Activated T-cell treated with anti-CD3 and anti-CD28 coated beads, Interleukin-2, amount 50 U/mL, for 72 hours (primary cell): ENCODE results near the gene RHPN2. TPM values are rescaled to one million over a fixed set of nuclear protein-coding genes. Genes with fewer than 3 reads are reported as not detected.
"Not testable (repeated sequence)": the region's sequence is repeated elsewhere in the genome, so short reads cannot be mapped to it uniquely, and the experiment has no call there.

ENCODE experiments used
- ATAC-seq, 2 donors: fragments of 150-1000 bp; cut with Tn5 transposase; replicated peaks in 1 of 2; 2 replicates each; pipeline ENCODE4 v1.10.0; 2021; ENCODE audit warnings: moderate library complexity in 2 of 2, mild to moderate bottlenecking in 1 of 2
- DNase-seq, 2 donors: peaks; one replicate each; pipeline ENCODE4 v3.0.0; 2021 to 2022; ENCODE audit warnings: mixed read lengths in 1 of 2
- H3K27ac Mint-ChIP-seq: one replicate; pipeline ENCODE4 v1.8.0; 2022; ENCODE audit warnings: mild to moderate bottlenecking, moderate library complexity, mixed read lengths
- H3K27me3 Mint-ChIP-seq: one replicate; pipeline ENCODE4 v1.8.0; 2022; ENCODE audit warnings: low read depth, mixed read lengths
- H3K36me3 Mint-ChIP-seq, 2 donors: one replicate each; pipeline ENCODE4 v1.8.0; 2022; ENCODE audit warnings: mixed read lengths in 2 of 2, mild to moderate bottlenecking in 1 of 2; ENCODE audit not compliant: insufficient read depth in 2 of 2
- H3K4me1 Mint-ChIP-seq: one replicate; pipeline ENCODE4 v1.8.0; 2022; ENCODE audit warnings: low read depth, mixed read lengths
- H3K4me3 Mint-ChIP-seq, 2 donors: one replicate each; pipeline ENCODE4 v1.8.0; 2022; ENCODE audit warnings: mild to moderate bottlenecking in 2 of 2, mixed read lengths in 2 of 2, moderate library complexity in 2 of 2
- H3K9me3 Mint-ChIP-seq, 2 donors: one replicate each; pipeline ENCODE4 v1.8.0; 2022; ENCODE audit warnings: mixed read lengths in 2 of 2
- total RNA-seq, 2 donors: library from RNA; stranded (reverse); gene quantifications; one replicate each; pipeline ENCODE4 v1.2.3, GENCODE V29; 2022

The RHPN2 gene
- total RNA-seq, 2 donors from 2014 or later: 0.95 to 1.5 TPM

DNA sequence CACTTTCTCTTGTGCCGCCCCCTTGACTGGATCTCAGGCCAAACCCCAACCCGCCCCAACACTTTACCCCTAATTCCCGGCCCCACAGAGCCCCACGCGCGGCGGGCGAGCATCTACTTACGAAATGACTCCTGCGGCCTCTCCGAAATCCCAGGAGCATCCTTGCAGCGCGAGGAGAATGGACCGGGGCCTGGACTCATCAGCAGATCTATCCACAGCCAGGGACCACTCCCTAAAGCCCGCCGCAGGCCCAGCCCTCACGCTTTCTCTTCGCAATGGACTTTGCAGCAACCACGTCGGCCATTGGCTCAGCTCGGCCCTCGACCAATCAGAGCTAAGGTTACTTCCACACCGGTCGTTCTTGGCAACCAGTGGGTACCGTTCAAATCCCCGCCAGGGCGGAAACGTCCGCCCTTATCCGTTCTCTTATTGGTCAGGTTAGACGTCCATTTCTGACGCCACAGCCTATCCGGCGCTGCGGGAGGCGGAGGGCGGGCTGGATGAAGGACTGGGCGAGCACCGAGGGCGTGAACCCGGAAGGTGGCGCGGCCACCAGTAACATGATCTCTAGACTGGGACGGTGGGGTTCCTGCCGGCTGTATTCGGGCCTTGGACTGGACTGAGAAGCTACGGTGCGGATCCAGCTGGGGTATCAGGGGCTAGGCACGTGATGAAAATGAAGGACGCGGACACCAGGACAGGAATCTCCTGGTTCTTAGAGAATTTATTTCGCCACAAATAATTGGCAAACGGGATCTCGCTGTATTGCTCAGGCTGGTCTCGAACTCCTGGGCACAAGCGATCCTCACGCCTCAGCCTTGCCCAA lies 92.8 kb downstream of the RHPN2 start, which contains the start of the genes CEP89 and FAAP24:
Gene CEP89 (minus strand): TSS at position 244 of the 826 bp plus-strand sequence. CDS start 84 bp downstream, at position 160.
Gene FAAP24 (plus strand): TSS at position 528 of the 826 bp plus-strand sequence. CDS start 955 bp downstream, outside the sequence.
- H3K4me1 Mint-ChIP-seq: peaks cover 17% of the 10 kb centered on the region
- H3K36me3 Mint-ChIP-seq: peaks cover 8 to 13% of the 10 kb centered on the region in 2 donors
- H3K27me3 Mint-ChIP-seq: no peaks in the 10 kb centered on the region
- peak within 1 kb of the TSS; percentile 95 for H3K27ac Mint-ChIP-seq
- DNase-seq (peak; percentile 97 to 98), ATAC-seq (peak; percentile 98 to 99)
- H3K4me3 Mint-ChIP-seq: peak within 1 kb of the TSS; percentile 97 to 100
- no peaks in the 10 kb centered on the region for H3K9me3 Mint-ChIP-seq

DNA sequence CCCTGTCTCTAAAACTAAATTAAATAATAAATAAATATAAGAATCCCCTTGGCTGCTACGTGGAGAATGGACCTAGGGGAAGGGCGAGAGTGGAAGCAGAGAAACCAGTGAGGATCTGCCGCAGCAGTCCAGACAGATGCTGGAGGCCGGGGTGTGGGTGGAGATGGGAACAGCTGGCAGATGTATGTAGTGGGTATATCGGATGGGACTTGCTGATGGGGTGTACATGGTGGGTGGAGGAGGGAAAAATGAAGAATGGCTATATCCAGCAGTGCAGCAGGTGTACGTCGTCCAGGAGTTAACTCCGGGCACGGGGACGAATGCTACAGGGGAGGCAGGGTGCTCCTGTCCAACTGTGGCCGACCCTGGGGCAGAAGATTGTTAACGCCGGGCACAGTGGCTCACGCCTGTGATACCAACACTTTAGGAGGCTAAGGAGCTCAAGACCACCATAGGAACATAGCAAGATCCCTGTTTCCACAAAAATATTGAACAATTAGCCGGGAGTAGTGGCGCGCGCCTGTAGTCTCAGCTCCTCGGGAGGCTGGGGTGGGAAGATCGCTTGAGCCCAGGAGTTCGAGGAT lies 93.6 kb downstream of the RHPN2 start:
- Mint-ChIP-seq H3K27ac (no peak overlapping the region), H3K9me3 (no peaks in the 10 kb centered on the region), H3K27me3 (no peaks in the 10 kb centered on the region), H3K4me3 (peak overlapping the region; percentile 97 to 100), H3K4me1 (peaks cover 14% of the 10 kb centered on the region), H3K36me3 (peaks cover 8% of the 10 kb centered on the region in 2 donors)
- DNase-seq: no peak
- ATAC-seq: no peak

DNA sequence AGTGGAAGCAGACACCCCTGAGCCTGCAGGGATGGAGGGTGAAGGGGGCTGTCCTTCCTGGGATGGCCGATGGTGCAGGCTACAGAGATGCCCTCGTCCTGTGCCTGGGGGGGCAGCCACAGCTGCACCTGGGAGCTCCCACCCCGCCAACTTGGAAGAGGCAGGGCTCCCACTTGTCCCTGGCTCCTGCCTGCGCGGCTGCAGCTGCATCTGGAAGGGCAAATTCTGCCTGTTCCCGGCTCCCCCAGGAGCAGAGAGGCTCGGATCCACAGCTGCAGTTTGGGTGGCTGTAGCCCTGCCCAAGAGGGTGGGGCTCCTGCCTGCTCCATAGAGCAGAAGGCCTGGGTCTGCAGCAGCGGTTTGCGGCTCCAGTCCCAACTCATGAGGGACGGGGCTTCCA lies 95.1 kb downstream of the RHPN2 start:
- DNase-seq: no peak
- Mint-ChIP-seq H3K27ac (no peak overlapping the region), H3K36me3 (peaks cover 4% of the 10 kb centered on the region in 2 donors), H3K4me1 (peaks cover 9% of the 10 kb centered on the region), H3K9me3 (no peaks in the 10 kb centered on the region), H3K27me3 (no peaks in the 10 kb centered on the region), H3K4me3 (no peak overlapping the region)
- no peak for ATAC-seq

DNA sequence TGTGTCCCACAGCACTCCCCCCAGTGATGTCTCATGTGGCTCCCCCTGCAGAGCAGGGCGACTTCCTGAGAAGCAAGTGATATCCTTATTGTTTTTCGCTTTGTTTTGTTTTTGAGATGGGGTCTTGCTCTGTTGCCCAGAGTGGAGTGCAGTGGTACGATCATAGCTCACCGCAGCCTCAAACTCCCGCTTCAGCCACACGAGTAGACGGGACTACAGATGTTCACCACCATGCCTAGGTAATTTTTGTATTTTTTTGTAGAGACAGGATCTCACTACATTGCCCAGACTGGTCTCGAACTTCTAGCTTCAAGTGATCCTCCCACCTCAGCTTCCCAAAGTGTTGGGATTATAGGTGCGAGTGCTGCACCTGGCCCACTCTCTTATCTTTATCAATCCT lies 97.9 kb downstream of the RHPN2 start:
- Mint-ChIP-seq H3K9me3 (no peaks in the 10 kb centered on the region), H3K4me3 (no peak overlapping the region), H3K27ac (no peak overlapping the region), H3K36me3 (peaks cover 2 to 5% of the 10 kb centered on the region in 2 donors), H3K27me3 (no peaks in the 10 kb centered on the region), H3K4me1 (peaks cover 9% of the 10 kb centered on the region)
- no peak for DNase-seq
- ATAC-seq: no peak

DNA sequence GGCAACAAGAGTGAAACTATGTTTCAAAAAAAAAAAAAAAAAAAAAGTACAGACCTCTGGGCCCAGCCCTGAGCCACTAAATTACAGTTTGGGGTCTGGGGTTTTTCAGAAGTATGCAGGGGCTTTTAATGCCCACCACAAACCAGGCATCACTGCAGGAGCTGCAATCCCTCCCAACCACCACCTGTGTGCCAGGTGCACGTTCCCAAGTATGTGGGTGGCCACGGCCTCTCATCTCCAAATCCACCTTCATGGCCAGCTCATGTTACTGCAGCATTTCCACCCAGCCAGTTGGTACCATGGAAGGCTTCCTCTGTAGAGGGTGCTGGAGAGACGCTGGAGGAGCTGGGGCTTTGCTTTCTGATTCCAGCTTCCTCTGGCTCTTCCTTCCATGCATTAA lies 119.4 kb downstream of the RHPN2 start:
- H3K4me3 Mint-ChIP-seq: no peak overlapping the region
- H3K27ac Mint-ChIP-seq: no peak overlapping the region
- no peak for DNase-seq
- H3K4me1 Mint-ChIP-seq: no peaks in the 10 kb centered on the region
- H3K9me3 Mint-ChIP-seq: no peaks in the 10 kb centered on the region
- no peak for ATAC-seq
- no peaks in the 10 kb centered on the region for H3K27me3 Mint-ChIP-seq
- H3K36me3 Mint-ChIP-seq: peaks cover 13 to 31% of the 10 kb centered on the region in 2 donors

DNA sequence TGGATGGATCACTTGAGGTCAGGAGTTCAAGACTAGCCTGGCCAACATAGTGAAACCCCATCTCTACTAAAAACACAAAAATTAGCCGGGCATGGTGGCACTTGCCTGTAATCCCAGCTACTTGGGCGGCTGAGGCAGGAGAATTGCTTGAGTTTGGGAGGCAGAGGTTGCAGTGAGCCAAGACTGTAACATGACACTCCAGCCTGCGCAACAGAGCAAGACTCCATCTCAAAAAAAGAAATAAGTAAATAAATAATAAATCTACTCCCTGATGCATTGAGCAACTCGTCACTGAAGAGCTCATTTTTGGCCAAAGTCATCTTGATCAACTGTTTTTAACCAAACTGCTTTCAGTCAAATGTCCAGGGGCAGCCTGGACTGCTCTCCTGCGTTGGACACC lies 123.4 kb downstream of the RHPN2 start:
- not testable (repeated sequence) for ATAC-seq, H3K4me3 Mint-ChIP-seq, H3K9me3 Mint-ChIP-seq, H3K27me3 Mint-ChIP-seq, H3K27ac Mint-ChIP-seq, DNase-seq, H3K4me1 Mint-ChIP-seq
- peaks cover 5 to 13% of the 10 kb centered on the region in 2 donors for H3K36me3 Mint-ChIP-seq

DNA sequence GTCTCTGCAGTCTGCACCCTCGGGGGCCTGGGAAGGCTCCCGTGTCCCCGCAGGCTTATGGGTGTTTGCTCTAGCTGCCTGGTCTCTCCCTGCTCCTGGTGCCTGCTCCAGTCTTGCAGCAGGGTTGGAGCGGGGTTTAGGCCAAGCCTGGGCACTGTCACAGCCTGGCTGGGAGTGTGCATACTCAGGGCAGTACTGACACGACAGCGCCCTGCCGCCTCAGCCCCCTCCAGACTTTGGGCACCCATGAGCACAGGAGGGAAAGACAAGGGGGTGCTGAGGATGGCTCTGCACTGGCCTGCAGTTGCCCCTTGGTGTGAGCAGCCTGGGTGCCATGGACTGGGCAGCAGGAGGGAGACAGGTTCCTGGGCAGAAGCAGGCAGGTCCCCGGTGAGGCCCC lies 128.6 kb downstream of the RHPN2 start:
- H3K4me3 Mint-ChIP-seq: no peak overlapping the region
- no peak overlapping the region for H3K27ac Mint-ChIP-seq
- no peaks in the 10 kb centered on the region for H3K27me3 Mint-ChIP-seq
- ATAC-seq (no peak), DNase-seq (no peak)
- no peaks in the 10 kb centered on the region for H3K9me3 Mint-ChIP-seq
- peaks cover 2 to 4% of the 10 kb centered on the region in 2 donors for H3K36me3 Mint-ChIP-seq
- H3K4me1 Mint-ChIP-seq: no peaks in the 10 kb centered on the region

DNA sequence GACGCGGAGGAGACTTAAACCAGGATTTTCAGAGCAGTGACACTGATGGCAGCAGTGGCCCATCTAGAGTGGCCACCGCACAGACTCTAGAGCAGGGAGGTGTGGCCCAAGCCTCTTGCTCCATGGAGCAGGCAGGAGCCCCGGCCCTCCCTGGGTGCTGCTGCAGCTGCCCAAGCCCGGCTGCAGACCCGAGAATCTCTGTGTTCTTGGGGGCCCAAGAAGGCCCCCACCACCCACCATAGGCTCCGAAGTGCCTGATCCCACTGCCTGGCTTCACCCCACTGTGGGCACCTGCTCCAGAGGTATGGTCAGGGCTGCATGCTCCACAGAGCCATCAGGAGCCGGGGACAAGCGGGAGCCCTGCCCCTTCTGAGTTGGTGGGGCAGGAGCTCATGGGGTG lies 129.1 kb downstream of the RHPN2 start:
- Mint-ChIP-seq H3K4me3 (no peak overlapping the region), H3K27me3 (no peaks in the 10 kb centered on the region), H3K27ac (no peak overlapping the region), H3K4me1 (no peaks in the 10 kb centered on the region), H3K36me3 (peaks cover 3 to 6% of the 10 kb centered on the region in 2 donors), H3K9me3 (no peaks in the 10 kb centered on the region)
- DNase-seq: no peak
- ATAC-seq: no peak

DNA sequence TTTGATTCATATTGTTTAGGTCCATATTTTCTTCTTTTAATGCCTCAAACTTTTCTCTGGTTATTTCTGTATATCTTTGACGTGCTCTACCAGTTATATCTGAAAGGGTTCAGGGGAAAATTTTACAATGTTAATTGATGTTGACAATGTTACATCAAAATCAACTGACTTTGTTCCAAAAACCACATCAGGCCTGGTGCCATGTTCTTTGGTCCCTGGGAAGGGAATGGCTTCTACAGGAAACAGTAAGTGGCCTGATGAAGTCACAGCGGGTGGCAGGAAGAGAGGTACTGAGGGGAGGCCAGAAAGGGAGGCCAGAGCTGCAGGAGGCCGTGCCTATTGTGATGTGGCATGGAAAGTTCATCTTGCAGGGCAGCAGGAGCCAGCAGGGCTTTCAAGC lies 131.1 kb downstream of the RHPN2 start:
- Mint-ChIP-seq H3K4me1 (no peaks in the 10 kb centered on the region), H3K4me3 (no peak overlapping the region), H3K27me3 (no peaks in the 10 kb centered on the region), H3K36me3 (peaks cover 6 to 18% of the 10 kb centered on the region in 2 donors), H3K9me3 (peaks cover 2 to 3% of the 10 kb centered on the region in 2 donors), H3K27ac (no peak overlapping the region)
- DNase-seq (no peak), ATAC-seq (no peak)

DNA sequence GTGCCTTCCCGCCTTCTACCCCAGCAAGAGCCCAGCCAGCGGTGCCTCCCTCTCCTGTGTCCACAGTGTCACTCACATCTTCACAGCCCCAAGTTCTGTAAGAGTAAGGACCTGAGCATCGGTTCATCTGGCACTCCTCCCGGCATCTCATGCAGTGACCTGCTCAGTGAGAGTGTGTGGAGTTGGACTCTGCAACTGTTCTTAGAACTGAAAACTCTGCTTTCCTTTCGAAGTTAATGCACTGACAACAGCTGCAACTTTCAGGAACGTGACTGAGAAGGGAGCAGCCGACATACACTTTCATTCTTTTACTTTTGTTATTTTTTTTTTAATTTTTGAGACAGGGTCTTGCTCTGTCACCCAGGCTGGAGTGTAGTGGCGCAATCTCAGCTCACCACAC lies 134.1 kb downstream of the RHPN2 start:
- Mint-ChIP-seq H3K4me3 (no peak overlapping the region), H3K9me3 (peaks cover 3 to 4% of the 10 kb centered on the region in 2 donors), H3K36me3 (peaks cover 12 to 25% of the 10 kb centered on the region in 2 donors), H3K27me3 (no peaks in the 10 kb centered on the region), H3K27ac (no peak overlapping the region), H3K4me1 (no peaks in the 10 kb centered on the region)
- no peak for DNase-seq
- ATAC-seq: no peak

DNA sequence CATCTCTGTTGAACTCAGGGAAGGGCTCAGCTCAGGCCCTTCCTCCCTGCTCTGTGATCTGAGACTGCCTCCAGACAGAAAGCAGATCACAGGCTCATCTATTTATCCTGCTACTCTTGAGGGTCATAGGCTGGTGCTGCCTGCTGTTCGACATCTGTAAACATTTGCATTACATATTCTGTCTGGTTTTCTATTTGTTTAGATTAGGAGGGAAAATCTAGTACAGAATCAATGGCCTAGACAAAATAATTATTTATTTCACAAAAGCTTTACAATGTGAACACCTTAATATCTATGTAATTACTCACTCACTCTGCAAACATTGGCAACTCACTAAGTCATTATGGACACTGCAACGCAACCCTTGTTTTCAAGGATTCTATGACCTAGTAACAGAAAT lies 135.9 kb downstream of the RHPN2 start:
- Mint-ChIP-seq H3K27ac (no peak overlapping the region), H3K9me3 (peaks cover 3 to 4% of the 10 kb centered on the region in 2 donors), H3K4me3 (no peak overlapping the region), H3K36me3 (peaks cover 12 to 22% of the 10 kb centered on the region in 2 donors), H3K4me1 (no peaks in the 10 kb centered on the region), H3K27me3 (no peaks in the 10 kb centered on the region)
- no peak for ATAC-seq
- no peak for DNase-seq
